Spleen (tissue), 11 donors: Measurements from ENCODE around the gene LMBR1. TPM values are rescaled to one million over a fixed set of nuclear protein-coding genes. Genes with fewer than 3 reads are reported as not detected.
"Not testable (repeated sequence)": the region's sequence is repeated elsewhere in the genome, so short reads cannot be mapped to it uniquely, and the experiment has no call there.

ENCODE experiments used
- DNase-seq: peaks from one replicate; pipeline ENCODE4 v3.0.0-alpha.2; 2020
- H3K27ac ChIP-seq, 8 donors: fragments of 200-600 bp; sonication (generic) in 7 of 8; 1 replicate in 4 of 8; 2 replicates in 4 of 8; pipeline versions ENCODE4 v1.5.0 to v1.8.0; 2016 to 2021; ENCODE audit warnings: inconsistent platforms in 4 of 8, mild to moderate bottlenecking in 4 of 8, moderate library complexity in 1 of 8
- H3K27me3 ChIP-seq, 7 donors: fragments of 200-600 bp; sonication (generic) in 6 of 7; replicated peaks in 1 of 7; 1 replicate in 4 of 7; 2 replicates in 3 of 7; pipeline versions ENCODE4 v1.5.0 to v1.8.0; 2016 to 2021; ENCODE audit warnings: inconsistent platforms in 3 of 7, mild to moderate bottlenecking in 1 of 7
- H3K36me3 ChIP-seq, 6 donors: fragments of 200-600 bp; sonication (generic) in 5 of 6; 1 replicate in 4 of 6; 2 replicates in 2 of 6; pipeline versions ENCODE4 v1.5.0 to v1.8.0; 2016 to 2021; ENCODE audit warnings: inconsistent platforms in 2 of 6
- H3K4me1 ChIP-seq, 6 donors: fragments of 200-600 bp; sonication (generic) in 5 of 6; 1 replicate in 3 of 6; 2 replicates in 3 of 6; pipeline versions ENCODE4 v1.5.0 to v1.8.0; 2016 to 2021; ENCODE audit warnings: inconsistent platforms in 3 of 6
- H3K4me3 ChIP-seq, 8 donors: fragments of 200-600 bp; sonication (generic) in 7 of 8; 1 replicate in 4 of 8; 2 replicates in 4 of 8; pipeline versions ENCODE4 v1.5.0 to v1.8.0; 2016 to 2021; ENCODE audit warnings: inconsistent platforms in 4 of 8, mild to moderate bottlenecking in 4 of 8, moderate library complexity in 2 of 8
- H3K9me3 ChIP-seq, 8 donors: fragments of 200-600 bp; sonication (generic) in 7 of 8; 1 replicate in 4 of 8; 2 replicates in 4 of 8; pipeline versions ENCODE4 v1.5.0 to v1.8.0; 2016 to 2021; ENCODE audit warnings: inconsistent platforms in 4 of 8
- POLR2A ChIP-seq, 3 donors: fragments of 450-650 bp; IDR thresholded peaks; one replicate each; pipeline ENCODE4 v1.5.1; 2017; ENCODE audit warnings: antibody characterized with exemption in 3 of 3, mild to moderate bottlenecking in 1 of 3
- POLR2AphosphoS5 ChIP-seq, 3 donors: sonication (generic); formaldehyde crosslinking; IDR thresholded peaks; one replicate each; pipeline ENCODE4 v1.5.1; 2017; ENCODE audit warnings: antibody characterized with exemption in 3 of 3
- WGBS, 5 donors: extraction: QIAGEN DNeasy Blood & Tissue Kit in 3 of 5; methylation state at CpG; one replicate each; pipeline versions ENCODE4 v1.1.5 to v1.1.7; 2013 to 2018; 5-methylcytosine and 5-hydroxymethylcytosine counted together
- intact Hi-C: fragments of 100-400 bp; cut with DNase I; formaldehyde crosslinking; loops from one replicate; pipeline ENCODE4 v1.15.0; 2023; ENCODE audit warnings: low total_unique reads
- polyA plus RNA-seq, 3 donors: library from polyadenylated mRNA; stranded (reverse); fragments of 200-250 nt; gene quantifications; one replicate each; pipeline ENCODE4 v1.2.1, GENCODE V29; 2013
- total RNA-seq, 7 donors: library from RNA; depleted of rRNA in 3 of 7; stranded (reverse); fragments of >200 nt in 3 of 7; fragmentation: NEBNext Ultra II Directional in 4 of 7; extraction: Animal tissue kit (Norgen Biotek cat#: 25700) in 4 of 7; gene quantifications; one replicate each; pipeline versions ENCODE4 v1.1.0 to v1.2.1, GENCODE V29; 2016 to 2021
- TF ChIP-seq, protein P1 (sequence below), 11 experiments: fragments of 200-600 bp in 7 of 11; fragments of 450-650 bp in 4 of 11; sonication (generic) in 4 of 11; IDR thresholded peaks in 8 of 11; conservative IDR thresholded peaks in 3 of 11; 1 replicate in 7 of 11; 2 replicates in 4 of 11; pipeline versions ENCODE4 v1.4.0 to v1.8.0; 2016 to 2021; ENCODE audit warnings: antibody characterized with exemption in 11 of 11, inconsistent platforms in 4 of 11, mild to moderate bottlenecking in 1 of 11
- donor health status: healthy with polysubstance abuse.
- donor health status: DM: no; HTN: no; CAD: no; lungs with moderate emphysema.
- donor health status: DM: no; HTN: no; CAD: no.
- donor health status: Bipolar disorder and iron deficiency.
- donor health status: healthy.
- donor health status: DM: no; HTN: no; CAD: no.
- donor health status: DM: yes; HTN: yes; CAD: no.

Gene LMBR1
- total and polyA plus RNA-seq, 10 donors = 4.8 to 88.3 (median 63.7) TPM

DNA sequence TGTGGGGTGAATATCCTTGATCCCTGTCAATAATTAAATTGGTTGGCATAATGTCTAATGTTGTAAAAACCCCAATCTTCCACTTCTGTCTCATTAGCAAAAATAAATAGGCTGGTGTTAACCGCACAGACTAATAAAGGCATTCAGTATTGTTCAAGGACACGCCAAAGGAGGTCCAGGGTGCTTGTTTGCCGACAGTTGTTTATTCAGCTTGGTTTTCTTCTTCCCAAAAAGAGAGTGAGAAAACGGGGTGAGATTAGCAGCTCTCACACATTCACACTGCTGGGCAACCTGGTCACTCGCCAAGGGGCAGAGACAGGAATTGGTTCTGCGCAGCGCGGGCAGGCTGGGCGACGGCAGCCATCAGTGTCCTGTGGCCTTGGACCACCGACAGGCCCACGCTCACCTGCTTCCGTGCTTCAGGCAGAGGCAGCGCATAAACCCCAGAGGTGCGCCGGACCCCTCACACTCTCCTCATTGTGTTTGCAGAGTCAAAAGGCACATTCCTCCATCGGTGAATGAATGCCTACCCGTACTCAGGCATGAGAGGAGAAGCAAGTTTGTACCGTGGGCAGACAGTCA, 26.2 kb upstream of the LMBR1 start:
- TF ChIP-seq, protein P1, sequence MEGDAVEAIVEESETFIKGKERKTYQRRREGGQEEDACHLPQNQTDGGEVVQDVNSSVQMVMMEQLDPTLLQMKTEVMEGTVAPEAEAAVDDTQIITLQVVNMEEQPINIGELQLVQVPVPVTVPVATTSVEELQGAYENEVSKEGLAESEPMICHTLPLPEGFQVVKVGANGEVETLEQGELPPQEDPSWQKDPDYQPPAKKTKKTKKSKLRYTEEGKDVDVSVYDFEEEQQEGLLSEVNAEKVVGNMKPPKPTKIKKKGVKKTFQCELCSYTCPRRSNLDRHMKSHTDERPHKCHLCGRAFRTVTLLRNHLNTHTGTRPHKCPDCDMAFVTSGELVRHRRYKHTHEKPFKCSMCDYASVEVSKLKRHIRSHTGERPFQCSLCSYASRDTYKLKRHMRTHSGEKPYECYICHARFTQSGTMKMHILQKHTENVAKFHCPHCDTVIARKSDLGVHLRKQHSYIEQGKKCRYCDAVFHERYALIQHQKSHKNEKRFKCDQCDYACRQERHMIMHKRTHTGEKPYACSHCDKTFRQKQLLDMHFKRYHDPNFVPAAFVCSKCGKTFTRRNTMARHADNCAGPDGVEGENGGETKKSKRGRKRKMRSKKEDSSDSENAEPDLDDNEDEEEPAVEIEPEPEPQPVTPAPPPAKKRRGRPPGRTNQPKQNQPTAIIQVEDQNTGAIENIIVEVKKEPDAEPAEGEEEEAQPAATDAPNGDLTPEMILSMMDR (IDR thresholded peaks at IDR 0.05 in 8 of 11, conservative IDR thresholded peaks at IDR 0.05 in 3 of 11) = no peak
- TF ChIP-seq POLR2AphosphoS5 (IDR thresholded peaks at IDR 0.05) = no peak
- TF ChIP-seq POLR2A (IDR thresholded peaks at IDR 0.05) = no peak
- H3K27ac ChIP-seq = no peak overlapping the region
- no peak overlapping the region for H3K4me3 ChIP-seq
- DNase-seq = peak; percentile 54
- H3K9me3 ChIP-seq = no peaks in the 10 kb centered on the region
- no peaks in the 10 kb centered on the region for H3K36me3 ChIP-seq
- peaks cover 0 to 75% (median 7%) of the 10 kb centered on the region in 7 donors for H3K27me3 ChIP-seq
- WGBS, 5 donors = 69 to 88% (median 75%) methylated on average over 15 to 19 of the region's 19 CpGs
- peaks cover 0 to 21% (median 7%) of the 10 kb centered on the region in 6 donors for H3K4me1 ChIP-seq
- intact Hi-C loops = no loop called here

GRCh38 chr7:156918635-156919034, 25.7 kb upstream of the LMBR1 start:
- TF ChIP-seq POLR2A (IDR thresholded peaks at IDR 0.05) (no peak), POLR2AphosphoS5 (IDR thresholded peaks at IDR 0.05) (no peak)
- TF ChIP-seq, protein P1 (IDR thresholded peaks at IDR 0.05 in 8 of 11, conservative IDR thresholded peaks at IDR 0.05 in 3 of 11) = no peak
- no peak overlapping the region for H3K27ac ChIP-seq
- intact Hi-C loops = no loop called here
- peaks cover 0 to 21% (median 7%) of the 10 kb centered on the region in 6 donors for H3K4me1 ChIP-seq
- H3K4me3 ChIP-seq = no peak overlapping the region
- WGBS, 5 donors = 38 to 65% (median 57%) methylated on average over 1 of the region's 1 CpG
- no peaks in the 10 kb centered on the region for H3K36me3 ChIP-seq
- H3K27me3 ChIP-seq = peaks cover 0 to 75% (median 7%) of the 10 kb centered on the region in 7 donors
- no peak for DNase-seq
- no peaks in the 10 kb centered on the region for H3K9me3 ChIP-seq

DNA sequence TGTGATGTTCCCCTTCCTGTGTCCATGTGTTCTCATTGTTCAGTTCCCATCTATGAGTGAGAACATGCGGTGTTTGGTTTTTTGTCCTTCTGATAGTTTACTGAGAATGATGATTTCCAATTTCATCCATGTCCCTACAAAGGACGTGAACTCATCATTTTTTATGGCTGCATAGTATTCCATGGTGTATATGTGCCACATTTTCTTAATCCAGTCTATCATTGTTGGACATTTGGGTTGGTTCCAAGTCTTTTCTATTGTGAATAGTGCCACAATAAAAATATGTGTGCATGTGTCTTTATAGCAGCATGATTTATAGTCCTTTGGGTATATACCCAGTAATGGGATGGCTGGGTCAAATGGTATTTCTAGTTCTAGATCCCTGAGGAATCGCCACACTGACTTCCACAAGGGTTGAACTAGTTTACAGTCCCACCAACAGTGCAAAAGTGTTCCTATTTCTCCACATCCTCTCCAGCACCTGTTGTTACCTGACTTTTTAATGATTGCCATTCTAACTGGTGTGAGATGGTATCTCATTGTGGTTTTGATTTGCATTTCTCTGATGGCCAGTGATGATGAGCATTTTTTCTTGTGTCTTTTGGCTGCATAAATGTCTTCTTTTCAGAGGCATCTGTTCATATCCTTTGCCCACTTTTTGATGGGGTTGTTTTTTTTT, 16.7 kb upstream of the LMBR1 start:
- WGBS, 5 donors = 68 to 90% (median 80%) methylated on average over 3 of the region's 3 CpGs
- intact Hi-C loops, H3K27ac ChIP-seq: not testable (repeated sequence)

DNA sequence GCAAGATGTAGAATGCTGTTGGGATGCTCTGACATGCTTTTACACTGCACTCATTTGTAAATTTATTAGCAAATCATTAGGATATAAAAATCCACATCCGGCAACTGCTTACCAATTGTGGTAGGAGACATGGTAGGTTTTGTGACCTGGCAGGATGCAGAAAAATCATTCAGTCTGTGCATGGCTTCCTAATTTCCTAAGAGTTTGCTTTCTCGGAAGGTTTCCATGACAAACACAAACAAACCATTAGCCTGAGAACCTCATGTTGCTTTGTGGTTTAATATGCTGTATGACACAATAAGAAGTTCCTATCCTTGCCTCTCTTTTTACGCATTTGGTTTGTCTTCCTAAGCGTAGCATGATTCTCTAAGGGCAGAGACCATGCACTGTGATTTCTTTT, 14.7 kb upstream of the LMBR1 start:
- H3K4me3 ChIP-seq = no peak overlapping the region
- peaks cover 0 to 7% (median 4%) of the 10 kb centered on the region in 6 donors for H3K4me1 ChIP-seq
- intact Hi-C loops = no loop called here
- WGBS, 5 donors = 54 to 86% (median 68%) methylated on average over 4 of the region's 4 CpGs
- no peaks in the 10 kb centered on the region for H3K36me3 ChIP-seq
- H3K27me3 ChIP-seq = peaks cover 0 to 18% (median 0%) of the 10 kb centered on the region in 7 donors
- H3K9me3 ChIP-seq = peaks cover 0 to 4% (median 0%) of the 10 kb centered on the region in 8 donors
- H3K27ac ChIP-seq = no peak overlapping the region
- no peak for DNase-seq
- TF ChIP-seq, protein P1 (IDR thresholded peaks at IDR 0.05 in 8 of 11, conservative IDR thresholded peaks at IDR 0.05 in 3 of 11) = no peak

More for the DNA sequence above, 16.7 kb upstream of the LMBR1 start:
- H3K4me3 ChIP-seq, H3K36me3 ChIP-seq, DNase-seq, H3K4me1 ChIP-seq, H3K9me3 ChIP-seq: not testable (repeated sequence)
- peaks cover 0 to 12% (median 0%) of the 10 kb centered on the region in 7 donors for H3K27me3 ChIP-seq
